ENCODE measurements around the gene LYST. TPM values are rescaled to one million over a fixed set of nuclear protein-coding genes. Genes with fewer than 3 reads are reported as not detected.

Gene LYST
- polyA plus RNA-seq, 1 donor (not counting 4 experiments of a cell fraction or from before 2014, with no cell fraction given) = 24.7 TPM

GRCh38 chr1:235709018-235709417 is 157.7 kb downstream of the LYST start:
- Histone ChIP-seq H3K9me3 (ENCODE audit: control insufficient read depth, low read depth, low read length) (no peaks in the 10 kb centered on the region), H4K20me1 (ENCODE audit: control insufficient read depth, extremely low read depth, insufficient read depth, low read length) (no peaks in the 10 kb centered on the region), H3K9me1 (ENCODE audit: control insufficient read depth, extremely low read depth, insufficient read depth, low read length) (no peaks in the 10 kb centered on the region), H3K27ac (ENCODE audit: control insufficient read depth, insufficient read depth, low read length) (peak overlapping the region; percentile 67), H3K4me2 (ENCODE audit: control insufficient read depth, extremely low read depth, insufficient read depth, low read depth, low read length) (peak overlapping the region; percentile 25), H3K27me3 (ENCODE audit: control insufficient read depth, extremely low read depth, insufficient read depth, low read length) (no peaks in the 10 kb centered on the region), H3K36me3 (ENCODE audit: control insufficient read depth in 2 of 2, extremely low read depth in 1 of 2, insufficient read depth in 2 of 2, low read length in 2 of 2) (peaks cover 0 to 8% of the 10 kb centered on the region in 2 experiments), H3K9ac (ENCODE audit: control insufficient read depth, extremely low read depth, insufficient read depth, low read length) (no peak overlapping the region), H3K4me1 (ENCODE audit: control insufficient read depth, extremely low read depth, insufficient read depth, low read length) (peaks cover 24% of the 10 kb centered on the region), H2AFZ (ENCODE audit: control insufficient read depth, low read length) (no peak overlapping the region), H3K79me2 (ENCODE audit: control insufficient read depth, insufficient read depth, low read length) (no peaks in the 10 kb centered on the region), H3K4me3 (ENCODE audit: control insufficient read depth in 2 of 3, extremely low read depth in 1 of 3, insufficient read depth in 2 of 3, low read depth in 1 of 3, low read length in 3 of 3) (no peak overlapping the region)
- no peak for DNase-seq (ENCODE audit: low read depth, low spot score)
- dilution Hi-C loops (cut with MboI; ENCODE audit: extremely low pct_ligation_motif_present, low sequenced_read_pairs) = no loop called here
- no peak for TF ChIP-seq CTCF (optimal IDR thresholded peaks at IDR 0.05 in 1 of 3, IDR thresholded peaks at IDR 0.05 in 1 of 3, conservative IDR thresholded peaks at IDR 0.05 in 1 of 3; ENCODE audit: extremely low read depth in 1 of 3, insufficient read depth in 2 of 3, low read length in 3 of 3)
- TF ChIP-seq EZH2 (IDR thresholded peaks at IDR 0.05; ENCODE audit: low read length) = no peak
- FAIRE-seq = no peak

- Histone ChIP-seq H3K9me1 (ENCODE audit: control insufficient read depth, extremely low read depth, insufficient read depth, low read length) (no peaks in the 10 kb centered on the region), H3K27ac (ENCODE audit: control insufficient read depth, insufficient read depth, low read length) (peak overlapping the region; percentile 88), H3K27me3 (ENCODE audit: control insufficient read depth, extremely low read depth, insufficient read depth, low read length) (no peaks in the 10 kb centered on the region), H2AFZ (ENCODE audit: control insufficient read depth, low read length) (no peak overlapping the region), H4K20me1 (ENCODE audit: control insufficient read depth, extremely low read depth, insufficient read depth, low read length) (no peaks in the 10 kb centered on the region), H3K9me3 (ENCODE audit: control insufficient read depth, low read depth, low read length) (no peaks in the 10 kb centered on the region), H3K4me3 (ENCODE audit: control insufficient read depth in 2 of 3, extremely low read depth in 1 of 3, insufficient read depth in 2 of 3, low read depth in 1 of 3, low read length in 3 of 3) (no peak overlapping the region), H3K4me2 (ENCODE audit: control insufficient read depth, extremely low read depth, insufficient read depth, low read depth, low read length) (peak overlapping the region; percentile 71), H3K79me2 (ENCODE audit: control insufficient read depth, insufficient read depth, low read length) (no peaks in the 10 kb centered on the region), H3K9ac (ENCODE audit: control insufficient read depth, extremely low read depth, insufficient read depth, low read length) (peak overlapping the region; percentile 35), H3K4me1 (ENCODE audit: control insufficient read depth, extremely low read depth, insufficient read depth, low read length) (peaks cover 24% of the 10 kb centered on the region), H3K36me3 (ENCODE audit: control insufficient read depth in 2 of 2, extremely low read depth in 1 of 2, insufficient read depth in 2 of 2, low read length in 2 of 2) (peaks cover 0 to 8% of the 10 kb centered on the region in 2 experiments)
- FAIRE-seq (peak; percentile 98), DNase-seq (ENCODE audit: low read depth, low spot score) (peak; percentile 40)
- dilution Hi-C loops (cut with MboI; ENCODE audit: extremely low pct_ligation_motif_present, low sequenced_read_pairs) = no loop called here
- TF ChIP-seq EZH2 (IDR thresholded peaks at IDR 0.05; ENCODE audit: low read length) = no peak
- no peak for TF ChIP-seq CTCF (optimal IDR thresholded peaks at IDR 0.05 in 1 of 3, IDR thresholded peaks at IDR 0.05 in 1 of 3, conservative IDR thresholded peaks at IDR 0.05 in 1 of 3; ENCODE audit: extremely low read depth in 1 of 3, insufficient read depth in 2 of 3, low read length in 3 of 3)
Measured at GRCh38 chr1:235708390-235708962, 158.2 kb downstream of the LYST start.
